Right lobe of liver (tissue), 4 donors: ENCODE measurements around the gene GPR183.

Source experiments
- POLR2A ChIP-seq: fragments of 450-650 bp; IDR thresholded peaks from one replicate; pipeline ENCODE4 v1.6.1; 2017; ENCODE audit warnings: antibody characterized with exemption, mild to moderate bottlenecking
- TF ChIP-seq, protein P1 (sequence below), 4 donors: fragments of 200-600 bp in 3 of 4; fragments of 450-650 bp in 1 of 4; IDR thresholded peaks; one replicate each; pipeline versions ENCODE4 v1.5.1 to v1.8.0; 2016 to 2022; ENCODE audit warnings: antibody characterized with exemption in 4 of 4, mild to moderate bottlenecking in 2 of 4
- donor health status: DM: no; HTN: no; CAD: no.
- donor health status: DM: no; HTN: no; CAD: no.
- donor health status: DM: no; HTN: yes; CAD: no.

DNA sequence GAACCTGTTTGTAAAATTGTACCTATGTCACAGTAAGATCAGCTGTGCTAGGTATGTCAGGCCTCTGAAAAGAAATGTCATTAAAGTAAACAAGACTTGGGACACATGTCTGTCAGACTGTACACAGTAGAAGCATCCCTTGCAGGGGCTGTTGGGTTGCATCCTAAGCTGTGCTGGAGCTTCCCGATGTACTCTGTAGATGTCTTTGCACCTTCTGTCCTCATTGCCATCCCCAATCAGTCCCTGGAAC, 48.7 kb upstream of the GPR183 start:
- TF ChIP-seq, protein P1, sequence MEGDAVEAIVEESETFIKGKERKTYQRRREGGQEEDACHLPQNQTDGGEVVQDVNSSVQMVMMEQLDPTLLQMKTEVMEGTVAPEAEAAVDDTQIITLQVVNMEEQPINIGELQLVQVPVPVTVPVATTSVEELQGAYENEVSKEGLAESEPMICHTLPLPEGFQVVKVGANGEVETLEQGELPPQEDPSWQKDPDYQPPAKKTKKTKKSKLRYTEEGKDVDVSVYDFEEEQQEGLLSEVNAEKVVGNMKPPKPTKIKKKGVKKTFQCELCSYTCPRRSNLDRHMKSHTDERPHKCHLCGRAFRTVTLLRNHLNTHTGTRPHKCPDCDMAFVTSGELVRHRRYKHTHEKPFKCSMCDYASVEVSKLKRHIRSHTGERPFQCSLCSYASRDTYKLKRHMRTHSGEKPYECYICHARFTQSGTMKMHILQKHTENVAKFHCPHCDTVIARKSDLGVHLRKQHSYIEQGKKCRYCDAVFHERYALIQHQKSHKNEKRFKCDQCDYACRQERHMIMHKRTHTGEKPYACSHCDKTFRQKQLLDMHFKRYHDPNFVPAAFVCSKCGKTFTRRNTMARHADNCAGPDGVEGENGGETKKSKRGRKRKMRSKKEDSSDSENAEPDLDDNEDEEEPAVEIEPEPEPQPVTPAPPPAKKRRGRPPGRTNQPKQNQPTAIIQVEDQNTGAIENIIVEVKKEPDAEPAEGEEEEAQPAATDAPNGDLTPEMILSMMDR (IDR thresholded peaks at IDR 0.05), result no peak
- TF ChIP-seq POLR2A, result no peak
